GM21576 (cell line): ENCODE data around the gene CDK13.
A peak's percentile ranks its signal among the peaks of the same experiment; 100 is the strongest.

ENCODE experiments used
- ATAC-seq: cut with Tn5 transposase; IDR thresholded peaks from one replicate; pipeline ENCODE4 v1.9.1; 2021; ENCODE audit warnings: mild to moderate bottlenecking, moderate library complexity; ENCODE audit not compliant: unreplicated experiment

CDK13 gene

GRCh38 chr7:39948956-39949928 lies 814 bp upstream of the CDK13 start:
- peak; percentile 70 for ATAC-seq

GRCh38 chr7:39950473-39951225 lies 593 bp downstream of the CDK13 start:
- ATAC-seq = no peak

DNA sequence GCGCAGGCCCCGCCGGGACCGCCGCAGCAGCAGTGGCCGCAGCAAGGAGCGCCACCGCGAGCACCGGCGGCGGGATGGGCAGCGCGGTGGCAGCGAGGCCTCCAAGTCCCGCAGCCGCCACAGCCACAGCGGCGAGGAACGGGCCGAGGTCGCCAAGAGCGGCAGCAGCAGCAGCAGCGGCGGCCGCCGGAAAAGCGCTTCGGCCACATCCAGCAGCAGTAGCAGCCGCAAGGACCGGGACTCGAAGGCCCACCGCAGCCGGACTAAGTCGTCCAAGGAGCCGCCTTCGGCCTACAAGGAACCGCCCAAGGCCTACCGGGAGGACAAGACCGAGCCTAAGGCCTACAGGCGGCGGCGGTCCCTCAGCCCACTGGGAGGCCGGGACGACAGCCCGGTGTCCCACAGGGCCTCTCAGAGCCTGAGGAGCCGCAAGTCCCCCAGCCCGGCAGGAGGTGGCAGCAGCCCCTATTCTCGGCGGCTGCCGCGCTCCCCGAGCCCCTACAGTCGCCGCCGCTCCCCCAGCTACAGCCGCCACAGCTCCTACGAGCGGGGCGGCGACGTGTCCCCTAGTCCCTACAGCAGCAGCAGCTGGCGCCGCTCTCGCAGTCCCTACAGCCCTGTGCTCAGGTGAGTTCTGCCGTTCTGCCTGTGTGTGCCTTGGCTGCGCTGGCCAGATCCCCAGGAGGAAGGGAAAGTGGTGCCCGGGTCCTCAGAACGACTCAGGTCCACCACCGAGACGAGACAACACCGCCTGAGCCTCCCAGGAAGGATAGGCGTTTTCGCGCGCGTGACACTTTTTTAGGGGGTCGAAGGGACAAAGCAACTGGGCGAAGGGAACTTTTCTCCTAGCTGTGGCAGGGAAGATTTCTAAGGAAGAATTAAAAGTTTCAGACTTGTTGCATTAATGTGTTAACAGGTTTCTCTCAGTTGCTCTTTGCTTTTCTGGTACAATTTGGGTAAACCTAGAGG lies 1.5 kb downstream of the CDK13 start:
- peak; percentile 21 for ATAC-seq

GRCh38 chr7:39952374-39952773 lies 2.3 kb downstream of the CDK13 start:
- no peak for ATAC-seq

GRCh38 chr7:39952803-39953202 lies 2.7 kb downstream of the CDK13 start:
- no peak for ATAC-seq

GRCh38 chr7:39954694-39955093 lies 4.6 kb downstream of the CDK13 start:
- no peak for ATAC-seq

- peak; percentile 68 for ATAC-seq
Observed at GRCh38 chr7:39958038-39958437, 8.0 kb downstream of the CDK13 start.

GRCh38 chr7:39967406-39968161 lies 17.5 kb downstream of the CDK13 start:
- no peak for ATAC-seq

DNA sequence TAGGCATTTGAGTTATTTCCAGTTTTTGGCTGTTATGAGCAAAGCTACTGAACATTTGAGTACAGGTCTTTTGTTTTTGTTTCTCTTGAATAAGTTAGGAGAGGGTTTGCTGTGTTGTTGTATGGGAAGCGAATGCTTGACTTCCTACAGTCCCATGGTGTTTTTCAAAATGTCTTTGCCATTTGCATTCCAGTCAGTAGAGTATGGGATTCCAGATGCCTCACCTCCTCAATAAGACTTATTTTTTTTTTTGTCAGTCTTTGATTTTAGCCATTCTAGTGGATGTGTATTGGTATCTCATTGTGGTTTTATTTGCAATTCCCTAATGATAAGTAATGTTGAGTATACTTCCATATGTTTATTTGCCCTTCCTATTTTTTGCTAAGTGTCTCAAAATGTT lies 19.4 kb downstream of the CDK13 start:
- ATAC-seq = no peak

DNA sequence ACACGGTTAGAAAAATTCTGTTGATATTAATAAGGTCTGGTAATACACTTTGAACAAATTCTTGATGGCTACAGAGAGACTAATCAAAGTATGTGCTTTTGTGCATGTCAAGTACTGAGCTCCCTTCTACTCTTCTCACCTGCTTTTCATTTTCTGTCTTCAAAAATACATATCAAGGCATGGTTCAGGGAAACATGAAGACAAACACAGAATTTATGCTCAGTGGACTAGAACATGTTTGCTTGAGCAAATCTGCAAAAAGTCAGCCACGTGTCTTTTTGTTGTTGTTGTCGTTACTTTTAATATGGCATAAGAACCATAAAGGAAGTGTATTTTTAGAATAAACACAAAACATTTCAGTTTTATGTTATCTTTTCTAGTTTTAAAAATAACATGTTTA lies 21.9 kb downstream of the CDK13 start:
- ATAC-seq = peak; percentile 61

- no peak for ATAC-seq
Observed at GRCh38 chr7:39973801-39974200, 23.7 kb downstream of the CDK13 start.

GRCh38 chr7:39978230-39978934 lies 28.3 kb downstream of the CDK13 start:
- ATAC-seq = no peak

GRCh38 chr7:39979406-39980073 lies 29.5 kb downstream of the CDK13 start:
- ATAC-seq = no peak

- no peak for ATAC-seq
Observed at GRCh38 chr7:39985398-39985918, 35.4 kb downstream of the CDK13 start.

GRCh38 chr7:39987641-39988347 lies 37.7 kb downstream of the CDK13 start:
- no peak for ATAC-seq

- ATAC-seq = no peak
Observed at GRCh38 chr7:40000734-40001315, 50.8 kb downstream of the CDK13 start.

DNA sequence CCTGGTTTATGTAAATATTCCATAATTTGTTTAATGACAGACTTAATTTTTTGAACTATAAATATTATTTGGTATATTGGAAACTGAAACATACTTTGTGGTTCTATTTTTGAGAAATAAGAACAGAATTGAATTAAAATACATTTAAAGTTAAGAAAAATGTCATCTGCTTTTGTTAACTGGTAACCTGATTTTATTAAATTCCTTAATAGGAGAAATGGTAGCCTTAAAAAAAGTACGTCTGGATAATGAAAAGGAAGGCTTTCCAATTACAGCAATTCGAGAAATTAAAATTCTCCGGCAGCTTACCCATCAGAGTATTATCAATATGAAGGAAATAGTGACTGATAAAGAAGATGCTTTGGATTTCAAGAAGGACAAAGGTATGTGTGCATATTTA lies 51.6 kb downstream of the CDK13 start:
- ATAC-seq = no peak

GRCh38 chr7:40003597-40003996 lies 53.5 kb downstream of the CDK13 start:
- no peak for ATAC-seq
